ENCODE results near the gene NAA10.

GRCh38 chrX:153956044-153956907 is 21.4 kb upstream of the NAA10 start:
- TF ChIP-seq ZNF430 (CRISPR knock-in tag; IDR thresholded peaks at IDR 0.05), result no peak
- no peak for TF ChIP-seq ZBTB37 (CRISPR knock-in tag; IDR thresholded peaks at IDR 0.05)
- no peak for TF ChIP-seq ZNF275 (CRISPR knock-in tag; IDR thresholded peaks at IDR 0.05; ENCODE audit: borderline replicate concordance)
- TF ChIP-seq, protein P1, sequence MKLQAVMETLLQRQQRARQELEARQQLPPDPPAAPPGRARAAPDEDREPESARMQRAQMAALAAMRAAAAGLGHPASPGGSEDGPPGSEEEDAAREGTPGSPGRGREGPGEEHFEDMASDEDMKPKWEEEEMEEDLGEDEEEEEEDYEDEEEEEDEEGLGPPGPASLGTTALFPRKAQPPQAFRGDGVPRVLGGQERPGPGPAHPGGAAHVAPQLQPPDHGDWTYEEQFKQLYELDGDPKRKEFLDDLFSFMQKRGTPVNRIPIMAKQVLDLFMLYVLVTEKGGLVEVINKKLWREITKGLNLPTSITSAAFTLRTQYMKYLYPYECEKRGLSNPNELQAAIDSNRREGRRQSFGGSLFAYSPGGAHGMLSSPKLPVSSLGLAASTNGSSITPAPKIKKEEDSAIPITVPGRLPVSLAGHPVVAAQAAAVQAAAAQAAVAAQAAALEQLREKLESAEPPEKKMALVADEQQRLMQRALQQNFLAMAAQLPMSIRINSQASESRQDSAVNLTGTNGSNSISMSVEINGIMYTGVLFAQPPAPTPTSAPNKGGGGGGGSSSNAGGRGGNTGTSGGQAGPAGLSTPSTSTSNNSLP (IDR thresholded peaks at IDR 0.05; ENCODE audit: low read depth, low read length), result no peak
- TF ChIP-seq, protein P2, sequence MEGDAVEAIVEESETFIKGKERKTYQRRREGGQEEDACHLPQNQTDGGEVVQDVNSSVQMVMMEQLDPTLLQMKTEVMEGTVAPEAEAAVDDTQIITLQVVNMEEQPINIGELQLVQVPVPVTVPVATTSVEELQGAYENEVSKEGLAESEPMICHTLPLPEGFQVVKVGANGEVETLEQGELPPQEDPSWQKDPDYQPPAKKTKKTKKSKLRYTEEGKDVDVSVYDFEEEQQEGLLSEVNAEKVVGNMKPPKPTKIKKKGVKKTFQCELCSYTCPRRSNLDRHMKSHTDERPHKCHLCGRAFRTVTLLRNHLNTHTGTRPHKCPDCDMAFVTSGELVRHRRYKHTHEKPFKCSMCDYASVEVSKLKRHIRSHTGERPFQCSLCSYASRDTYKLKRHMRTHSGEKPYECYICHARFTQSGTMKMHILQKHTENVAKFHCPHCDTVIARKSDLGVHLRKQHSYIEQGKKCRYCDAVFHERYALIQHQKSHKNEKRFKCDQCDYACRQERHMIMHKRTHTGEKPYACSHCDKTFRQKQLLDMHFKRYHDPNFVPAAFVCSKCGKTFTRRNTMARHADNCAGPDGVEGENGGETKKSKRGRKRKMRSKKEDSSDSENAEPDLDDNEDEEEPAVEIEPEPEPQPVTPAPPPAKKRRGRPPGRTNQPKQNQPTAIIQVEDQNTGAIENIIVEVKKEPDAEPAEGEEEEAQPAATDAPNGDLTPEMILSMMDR (CRISPR knock-in tag; IDR thresholded peaks at IDR 0.05), result no peak
- no peak for TF ChIP-seq ZBTB20 (CRISPR knock-in tag; IDR thresholded peaks at IDR 0.05; ENCODE audit: borderline replicate concordance, low read depth)
- no peak for TF ChIP-seq SIN3A (IDR thresholded peaks at IDR 0.05; ENCODE audit: borderline replicate concordance, low read depth, low read length)
